ENCODE data around the gene NME9. TPM values are rescaled to one million over a fixed set of nuclear protein-coding genes. Genes with fewer than 3 reads are reported as not detected.

Gene NME9
- total and polyA plus RNA-seq, 2 donors (not counting 3 experiments of a cell fraction or from before 2014, with no cell fraction given), result 0.08 TPM; not detected in 1

DNA sequence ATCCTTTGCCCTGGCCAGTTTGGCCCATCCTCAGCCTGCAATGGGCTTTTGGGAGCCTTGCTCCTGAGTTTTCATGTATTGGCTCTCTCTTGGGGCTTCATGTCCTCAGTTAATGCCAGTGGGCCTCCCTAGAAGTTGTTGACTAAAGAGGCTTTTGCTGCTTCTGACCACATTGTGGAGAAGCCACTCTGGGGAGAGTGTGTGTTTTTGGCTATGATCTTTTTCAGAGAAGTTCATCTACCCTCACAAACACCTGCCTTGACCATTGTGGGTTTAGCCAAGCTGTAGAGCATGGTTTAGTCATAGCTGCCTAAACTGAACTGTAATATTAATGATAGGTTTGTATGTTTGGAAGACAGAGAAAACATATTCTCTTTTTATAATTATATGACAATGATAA, 24.7 kb upstream of the NME9 start:
- no TSS peak for BruUV-seq (replicated peaks)
- no peaks in the 10 kb centered on the region for H3K9me1 ChIP-seq (replicated peaks; ENCODE audit: control insufficient read depth, extremely low read depth, insufficient read depth, low read length)
- no peaks in the 10 kb centered on the region for H3K36me3 ChIP-seq (ENCODE audit: control insufficient read depth in 2 of 2, extremely low read depth in 1 of 2, insufficient read depth in 2 of 2, low read length in 2 of 2)
- H3K9me3 ChIP-seq (replicated peaks; ENCODE audit: control insufficient read depth, insufficient read depth, low read length), result no peaks in the 10 kb centered on the region
- dilution Hi-C loops (cut with MboI; ENCODE audit: extremely low pct_ligation_motif_present, low sequenced_read_pairs), result no loop called here
- H2AFZ ChIP-seq (ENCODE audit: low read depth, low read length), result no peak overlapping the region
- no peaks in the 10 kb centered on the region for H3K27me3 ChIP-seq (ENCODE audit: control insufficient read depth in 2 of 2, insufficient read depth in 2 of 2, low read length in 2 of 2)
- DNase-seq (ENCODE audit: low read depth, low spot score) (no peak), FAIRE-seq (no peak)
- ChIA-PET CTCF (interaction anchor here (1.0 kb wide), 1 partner anchor 24 kb away, joined by 3 read pairs; no protein-coding TSS in a partner anchor), POLR2A (no interaction called here)
- H3K4me1 ChIP-seq (ENCODE audit: control insufficient read depth, extremely low read depth, insufficient read depth, low read length), result peaks cover 3% of the 10 kb centered on the region
- H3K27ac ChIP-seq (ENCODE audit: insufficient read depth, low read depth, low read length), result no peak overlapping the region
- no peak overlapping the region for H3K9ac ChIP-seq (replicated peaks; ENCODE audit: extremely low read depth, insufficient read depth, low read length)
- no peaks in the 10 kb centered on the region for H3K79me2 ChIP-seq (ENCODE audit: control insufficient read depth, insufficient read depth, low read length)
- no peaks in the 10 kb centered on the region for H4K20me1 ChIP-seq (replicated peaks; ENCODE audit: control insufficient read depth, extremely low read depth, insufficient read depth, low read length)
- intact Hi-C loops (cut with micrococcal nuclease), result no loop called here
- H3K4me3 ChIP-seq (replicated peaks in 1 of 3; ENCODE audit: insufficient read depth in 1 of 3, low read depth in 1 of 3, low read length in 3 of 3), result no peak overlapping the region
- H3K4me2 ChIP-seq (ENCODE audit: insufficient read depth, low read length), result no peak overlapping the region
- TF ChIP-seq, protein P1, sequence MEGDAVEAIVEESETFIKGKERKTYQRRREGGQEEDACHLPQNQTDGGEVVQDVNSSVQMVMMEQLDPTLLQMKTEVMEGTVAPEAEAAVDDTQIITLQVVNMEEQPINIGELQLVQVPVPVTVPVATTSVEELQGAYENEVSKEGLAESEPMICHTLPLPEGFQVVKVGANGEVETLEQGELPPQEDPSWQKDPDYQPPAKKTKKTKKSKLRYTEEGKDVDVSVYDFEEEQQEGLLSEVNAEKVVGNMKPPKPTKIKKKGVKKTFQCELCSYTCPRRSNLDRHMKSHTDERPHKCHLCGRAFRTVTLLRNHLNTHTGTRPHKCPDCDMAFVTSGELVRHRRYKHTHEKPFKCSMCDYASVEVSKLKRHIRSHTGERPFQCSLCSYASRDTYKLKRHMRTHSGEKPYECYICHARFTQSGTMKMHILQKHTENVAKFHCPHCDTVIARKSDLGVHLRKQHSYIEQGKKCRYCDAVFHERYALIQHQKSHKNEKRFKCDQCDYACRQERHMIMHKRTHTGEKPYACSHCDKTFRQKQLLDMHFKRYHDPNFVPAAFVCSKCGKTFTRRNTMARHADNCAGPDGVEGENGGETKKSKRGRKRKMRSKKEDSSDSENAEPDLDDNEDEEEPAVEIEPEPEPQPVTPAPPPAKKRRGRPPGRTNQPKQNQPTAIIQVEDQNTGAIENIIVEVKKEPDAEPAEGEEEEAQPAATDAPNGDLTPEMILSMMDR (IDR thresholded peaks at IDR 0.05; ENCODE audit: extremely low read depth in 1 of 2, insufficient read depth in 1 of 2, low read depth in 1 of 2, low read length in 2 of 2), result no peak
- TF ChIP-seq JUN (IDR thresholded peaks at IDR 0.05; ENCODE audit: borderline replicate concordance, insufficient read depth, insufficient read length, low read depth) (no peak), POLR2AphosphoS5 (IDR thresholded peaks at IDR 0.05; ENCODE audit: insufficient read depth, low read depth, low read length) (no peak)

DNA sequence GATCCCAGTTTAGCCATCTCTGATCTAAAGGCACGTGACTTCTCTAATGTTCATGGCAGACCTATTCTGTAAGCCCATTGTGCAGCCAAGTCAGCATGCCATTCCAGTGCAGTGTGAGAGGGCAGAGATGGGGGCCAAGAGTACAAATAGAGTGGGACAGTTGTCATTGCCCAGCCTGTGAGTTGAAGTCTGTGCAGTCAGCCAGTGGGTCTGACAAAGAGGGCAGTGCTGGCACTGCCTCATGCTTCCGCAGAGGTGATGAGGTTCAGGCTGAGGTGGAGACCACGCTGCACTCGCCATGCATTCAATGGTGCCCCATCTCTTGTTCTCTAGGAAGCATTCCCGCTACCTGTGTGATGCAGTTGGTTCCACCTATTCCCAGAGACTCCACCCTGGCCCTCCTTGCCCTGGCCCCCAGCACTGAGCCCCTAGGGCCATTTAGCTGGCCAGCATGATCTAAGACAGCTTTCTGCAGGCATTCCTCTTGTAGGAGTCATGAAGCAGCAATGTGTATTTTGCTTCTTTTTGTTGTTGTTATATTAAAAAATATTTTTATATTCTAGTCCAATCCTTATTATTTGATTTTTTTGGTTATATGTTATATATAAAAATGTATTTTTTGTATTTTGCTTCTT, 22.4 kb upstream of the NME9 start:
- Histone ChIP-seq H3K9ac (replicated peaks; ENCODE audit: extremely low read depth, insufficient read depth, low read length) (no peak overlapping the region), H3K27ac (ENCODE audit: insufficient read depth, low read depth, low read length) (no peak overlapping the region), H3K79me2 (ENCODE audit: control insufficient read depth, insufficient read depth, low read length) (no peaks in the 10 kb centered on the region), H3K9me3 (replicated peaks; ENCODE audit: control insufficient read depth, insufficient read depth, low read length) (no peaks in the 10 kb centered on the region), H3K4me2 (ENCODE audit: insufficient read depth, low read length) (no peak overlapping the region), H2AFZ (ENCODE audit: low read depth, low read length) (no peak overlapping the region), H3K9me1 (replicated peaks; ENCODE audit: control insufficient read depth, extremely low read depth, insufficient read depth, low read length) (no peaks in the 10 kb centered on the region), H3K27me3 (ENCODE audit: control insufficient read depth in 2 of 2, insufficient read depth in 2 of 2, low read length in 2 of 2) (no peaks in the 10 kb centered on the region), H3K36me3 (ENCODE audit: control insufficient read depth in 2 of 2, extremely low read depth in 1 of 2, insufficient read depth in 2 of 2, low read length in 2 of 2) (no peaks in the 10 kb centered on the region), H4K20me1 (replicated peaks; ENCODE audit: control insufficient read depth, extremely low read depth, insufficient read depth, low read length) (no peaks in the 10 kb centered on the region), H3K4me1 (ENCODE audit: control insufficient read depth, extremely low read depth, insufficient read depth, low read length) (peaks cover 3% of the 10 kb centered on the region), H3K4me3 (replicated peaks in 1 of 3; ENCODE audit: insufficient read depth in 1 of 3, low read depth in 1 of 3, low read length in 3 of 3) (no peak overlapping the region)
- CTCF ChIA-PET, result no interaction called here
- DNase-seq (ENCODE audit: low read depth, low spot score) (no peak), FAIRE-seq (no peak)
- intact Hi-C loops (cut with micrococcal nuclease), result no loop called here
- POLR2A ChIA-PET, result no interaction called here
- no peak for TF ChIP-seq GATA2 (IDR thresholded peaks at IDR 0.05; ENCODE audit: insufficient read depth, insufficient read length, low read depth, low read length)
- TF ChIP-seq FOS (IDR thresholded peaks at IDR 0.05; ENCODE audit: borderline replicate concordance, insufficient read depth, low read length), result no peak
- TF ChIP-seq, protein P2, sequence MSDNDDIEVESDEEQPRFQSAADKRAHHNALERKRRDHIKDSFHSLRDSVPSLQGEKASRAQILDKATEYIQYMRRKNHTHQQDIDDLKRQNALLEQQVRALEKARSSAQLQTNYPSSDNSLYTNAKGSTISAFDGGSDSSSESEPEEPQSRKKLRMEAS (IDR thresholded peaks at IDR 0.05; ENCODE audit: insufficient read depth, insufficient read length), result no peak
- no peak for TF ChIP-seq EZH2 (IDR thresholded peaks at IDR 0.05; ENCODE audit: borderline replicate concordance, low read depth, low read length, severe bottlenecking)
- no peak for TF ChIP-seq POLR2AphosphoS5 (IDR thresholded peaks at IDR 0.05; ENCODE audit: insufficient read depth, low read depth, low read length)
- no peak for TF ChIP-seq JUN (IDR thresholded peaks at IDR 0.05; ENCODE audit: borderline replicate concordance, insufficient read depth, insufficient read length, low read depth)
- TF ChIP-seq, protein P1 (IDR thresholded peaks at IDR 0.05; ENCODE audit: extremely low read depth in 1 of 2, insufficient read depth in 1 of 2, low read depth in 1 of 2, low read length in 2 of 2), result no peak
- no peak for TF ChIP-seq MYC (IDR thresholded peaks at IDR 0.05; ENCODE audit: low read depth, low read length)
- TF ChIP-seq POLR2A (IDR thresholded peaks at IDR 0.05; ENCODE audit: low read depth, low read length), result no peak
- BruUV-seq (replicated peaks), result no TSS peak
- dilution Hi-C loops (cut with MboI; ENCODE audit: extremely low pct_ligation_motif_present, low sequenced_read_pairs), result no loop called here

Measured in endothelial cell of umbilical vein (primary cell).